NCI-H524 treated with DMSO at 0.1 percent for 48 hours (cell line): Measurements from ENCODE around the gene GRK4.

Source experiments
- DNase-seq: peaks from one replicate; lab custom pipeline; 2025; lab: John Stamatoyannopoulos, UW

GRK4 gene

DNA sequence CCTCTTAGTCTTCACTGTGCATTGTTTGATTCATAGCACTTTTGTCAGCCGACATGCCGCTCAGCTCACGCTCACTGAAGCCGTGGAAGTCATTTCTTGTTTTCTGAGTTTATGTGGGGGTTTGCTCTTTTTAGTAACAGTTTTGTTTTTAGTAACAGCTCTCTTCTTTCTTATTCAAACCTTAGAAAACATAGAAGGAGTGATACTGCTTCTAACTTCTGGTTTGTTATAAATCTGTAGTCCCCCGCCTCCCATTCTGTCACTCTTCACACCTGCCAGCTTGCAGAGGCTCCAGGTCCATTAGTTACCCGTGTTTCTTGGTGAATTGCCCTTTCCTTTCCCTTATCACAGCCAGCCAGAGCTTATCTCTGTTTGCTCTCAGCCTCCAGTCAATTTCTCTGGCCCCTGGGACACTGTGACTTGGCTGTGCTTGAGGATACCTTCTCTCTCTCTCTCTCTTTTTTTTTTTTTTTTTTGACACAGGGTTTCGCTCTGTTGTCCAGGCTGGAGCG lies 50.5 kb downstream of the GRK4 start:
- DNase-seq: no peak

DNA sequence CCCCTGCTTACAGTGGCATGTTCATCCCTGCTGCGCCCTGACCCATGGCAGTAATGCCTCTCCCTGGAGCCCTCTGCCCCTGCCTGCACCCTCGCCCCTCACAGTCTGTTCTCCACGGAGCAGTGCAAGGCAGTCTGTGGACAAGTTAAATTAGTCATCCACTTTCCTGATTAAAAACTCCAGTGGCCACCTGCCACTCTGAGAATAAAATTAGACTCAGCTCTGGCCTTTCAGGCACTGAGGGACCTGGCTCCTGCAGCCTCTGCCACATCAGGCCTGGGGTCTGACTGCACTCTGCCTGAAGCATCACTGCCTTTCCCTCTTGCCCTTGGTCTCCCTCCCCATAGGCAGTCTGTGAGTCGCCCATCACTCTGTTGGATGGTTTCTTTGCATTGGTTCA lies 53.6 kb downstream of the GRK4 start:
- no peak for DNase-seq

DNA sequence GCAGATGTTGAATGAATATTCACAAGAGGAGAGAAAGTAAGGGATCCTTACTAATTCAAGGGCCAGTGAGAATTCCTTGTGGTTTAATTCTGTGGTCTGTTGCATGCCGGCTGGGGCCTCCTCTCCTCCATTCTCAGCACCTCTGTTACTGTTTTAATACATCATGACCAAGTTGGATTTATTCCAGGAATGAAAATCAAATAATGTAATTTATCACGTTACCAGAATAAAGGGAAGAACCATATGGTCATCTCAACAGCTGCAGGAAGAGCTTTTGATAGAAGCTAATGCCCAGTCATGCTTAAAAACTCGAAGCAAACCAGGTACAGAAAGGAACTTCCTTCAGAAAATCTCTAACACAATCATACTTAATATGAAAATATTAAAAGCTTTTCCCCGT lies 54.1 kb downstream of the GRK4 start:
- DNase-seq: no peak

DNA sequence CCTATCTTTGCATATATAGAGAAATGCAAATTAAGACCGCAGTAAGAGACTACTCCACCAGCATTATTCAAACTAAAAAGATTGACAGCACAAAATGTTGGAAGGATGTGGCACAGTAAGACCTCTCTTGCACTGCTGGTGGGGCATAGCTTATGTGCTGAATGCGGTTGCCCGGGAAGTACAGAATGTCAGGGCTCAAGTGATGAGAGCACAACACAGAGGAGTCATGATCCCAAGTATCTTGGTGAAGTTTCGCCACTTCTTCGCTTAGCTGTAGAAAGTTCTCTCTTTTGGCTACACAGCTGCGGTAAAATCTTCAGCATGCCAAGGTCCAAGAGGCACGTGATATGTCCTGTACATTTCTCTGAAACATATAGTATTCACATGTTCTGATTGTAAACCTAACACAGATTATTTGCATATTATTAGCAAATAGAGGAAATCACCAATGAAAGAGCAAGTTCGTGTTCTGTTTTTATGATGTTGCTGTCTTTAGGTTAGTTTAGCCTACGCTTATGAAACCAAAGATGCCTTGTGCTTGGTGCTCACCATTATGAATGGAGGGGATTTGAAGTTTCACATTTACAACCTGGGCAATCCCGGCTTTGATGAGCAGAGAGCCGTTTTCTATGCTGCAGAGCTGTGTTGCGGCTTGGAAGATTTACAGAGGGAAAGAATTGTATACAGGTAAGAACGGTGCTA lies 55.9 kb downstream of the GRK4 start:
- no peak for DNase-seq

DNA sequence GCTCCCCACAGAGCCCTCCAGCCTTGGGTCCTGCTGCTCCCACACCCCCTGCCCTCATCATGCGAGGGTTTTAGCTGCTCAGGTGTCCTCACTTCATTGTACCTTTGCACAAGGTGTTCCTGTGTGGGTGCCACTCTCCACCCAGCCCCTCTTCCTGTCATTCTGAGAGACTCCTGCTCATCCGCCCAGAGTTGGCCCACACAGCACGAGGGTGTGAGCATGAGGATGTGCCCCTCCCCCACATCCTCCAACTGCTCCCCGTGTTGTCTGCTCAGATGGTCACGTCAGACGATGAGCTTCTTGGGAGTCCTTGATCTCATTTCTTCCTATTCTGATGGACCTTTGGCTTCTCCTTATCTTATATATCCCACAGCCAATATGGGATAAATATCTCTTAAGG lies 57.8 kb downstream of the GRK4 start:
- no peak for DNase-seq

DNA sequence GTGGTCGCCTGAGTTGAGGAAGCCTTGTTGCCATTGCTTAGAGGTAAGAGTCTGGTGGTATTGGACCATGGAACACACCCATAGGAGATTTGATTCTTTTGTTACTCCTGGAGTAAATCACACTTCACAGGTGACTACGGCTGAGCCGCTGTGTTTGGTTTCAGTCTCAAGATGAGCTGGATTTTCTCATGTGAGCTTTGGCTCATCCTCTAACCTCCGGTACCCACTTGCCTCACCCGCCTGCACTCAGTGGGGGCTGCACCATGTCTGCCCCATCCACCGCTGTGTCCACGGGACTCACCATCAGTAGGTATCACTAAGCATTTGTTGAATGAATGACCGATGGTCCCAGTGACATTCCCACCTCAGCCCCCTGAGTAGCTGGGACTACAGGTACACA lies 58.3 kb downstream of the GRK4 start:
- no peak for DNase-seq

DNA sequence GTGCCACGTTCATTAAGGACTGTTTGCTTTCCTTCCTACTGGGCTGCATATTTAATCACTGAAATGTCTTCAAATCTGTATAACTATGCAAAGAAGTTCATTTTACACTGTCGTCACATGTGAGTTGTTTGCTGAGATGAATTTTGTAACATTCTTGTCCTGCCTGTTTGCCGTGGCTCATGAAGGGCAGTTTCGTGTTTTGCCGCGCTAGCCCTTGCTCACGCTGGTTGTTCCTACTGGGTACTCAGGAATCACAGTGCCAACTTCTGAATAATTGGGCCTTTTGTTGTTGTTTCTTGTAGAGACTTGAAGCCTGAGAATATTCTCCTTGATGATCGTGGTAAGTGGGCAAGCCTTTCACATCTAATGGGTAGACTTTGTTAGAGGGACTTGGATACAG lies 58.7 kb downstream of the GRK4 start:
- no peak for DNase-seq

DNA sequence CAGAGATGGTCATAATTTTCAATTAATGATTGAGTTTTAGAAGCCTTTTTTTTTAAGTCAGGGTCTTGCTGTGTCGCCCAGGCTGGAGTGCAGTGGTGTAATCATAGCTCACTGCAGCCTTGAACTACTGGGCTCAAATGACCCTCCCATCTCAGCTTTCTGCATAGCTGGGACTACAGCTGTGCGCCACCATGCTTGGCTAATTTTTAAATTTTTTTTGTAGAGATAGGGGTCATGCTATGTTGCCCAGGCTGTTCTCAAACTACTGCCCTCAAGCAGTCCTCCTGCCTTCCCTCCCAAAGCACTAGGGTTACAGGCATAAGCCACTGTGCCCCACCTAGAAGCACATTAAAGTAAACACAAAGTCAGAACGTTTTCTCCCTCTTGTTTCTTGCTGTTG lies 59.3 kb downstream of the GRK4 start:
- DNase-seq: no peak

DNA sequence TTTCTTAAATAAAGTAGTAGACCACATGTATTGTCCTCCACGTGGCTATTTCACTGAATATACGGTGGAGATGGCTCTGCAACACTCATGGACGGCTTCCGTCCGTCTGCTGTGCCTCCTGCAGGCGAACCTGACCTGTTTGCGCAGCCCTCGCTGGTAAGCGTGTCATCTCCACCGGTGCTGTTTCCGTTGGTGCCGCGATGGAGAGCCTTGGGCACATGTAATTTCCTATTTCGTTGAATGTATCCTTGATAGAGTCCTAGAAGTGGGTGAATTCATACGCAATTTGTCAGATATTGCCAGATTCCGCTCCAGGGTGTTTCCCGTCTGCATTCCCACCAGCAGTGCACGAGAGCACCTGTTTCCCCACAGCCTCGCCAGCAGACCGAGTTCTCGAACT lies 62.5 kb downstream of the GRK4 start:
- DNase-seq: no peak

DNA sequence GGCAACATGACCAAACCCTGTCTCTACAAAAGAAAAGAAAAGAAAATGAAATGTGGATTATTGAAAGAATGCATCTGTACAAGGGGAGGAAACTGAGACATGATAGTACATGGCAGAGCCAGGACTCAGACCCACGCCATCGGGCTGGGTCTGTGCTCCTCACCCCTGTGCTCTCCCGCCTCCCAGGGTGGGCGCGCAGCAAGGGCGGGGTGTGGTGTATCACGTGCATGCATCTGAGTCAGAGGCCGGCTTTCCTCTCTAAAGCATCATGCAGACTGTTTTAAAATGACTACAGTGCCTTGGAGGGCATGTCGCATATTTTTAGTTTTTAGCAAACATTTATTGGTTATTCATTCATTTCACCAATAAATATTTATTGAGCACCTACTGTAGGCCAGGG lies 63.2 kb downstream of the GRK4 start:
- no peak for DNase-seq

DNA sequence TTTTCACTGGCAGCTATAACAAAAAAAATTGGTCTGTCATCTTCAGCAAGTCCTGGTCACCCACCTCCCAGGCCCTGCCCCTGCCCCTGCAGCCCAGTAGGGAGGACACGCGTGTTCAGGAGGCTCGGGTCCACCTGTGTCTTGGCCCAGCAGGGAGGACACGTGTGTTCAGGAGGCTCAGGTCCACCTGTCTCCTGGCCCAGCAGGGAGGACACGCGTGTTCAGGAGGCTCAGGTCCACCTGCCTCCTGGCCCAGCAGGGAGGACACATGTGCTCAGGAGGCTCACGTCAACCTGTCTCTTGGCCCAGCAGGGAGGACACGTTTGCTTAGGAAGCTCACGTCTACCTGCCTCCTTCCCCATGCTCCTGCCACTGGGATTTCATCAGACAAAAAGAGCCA lies 66.1 kb downstream of the GRK4 start:
- DNase-seq: no peak

DNA sequence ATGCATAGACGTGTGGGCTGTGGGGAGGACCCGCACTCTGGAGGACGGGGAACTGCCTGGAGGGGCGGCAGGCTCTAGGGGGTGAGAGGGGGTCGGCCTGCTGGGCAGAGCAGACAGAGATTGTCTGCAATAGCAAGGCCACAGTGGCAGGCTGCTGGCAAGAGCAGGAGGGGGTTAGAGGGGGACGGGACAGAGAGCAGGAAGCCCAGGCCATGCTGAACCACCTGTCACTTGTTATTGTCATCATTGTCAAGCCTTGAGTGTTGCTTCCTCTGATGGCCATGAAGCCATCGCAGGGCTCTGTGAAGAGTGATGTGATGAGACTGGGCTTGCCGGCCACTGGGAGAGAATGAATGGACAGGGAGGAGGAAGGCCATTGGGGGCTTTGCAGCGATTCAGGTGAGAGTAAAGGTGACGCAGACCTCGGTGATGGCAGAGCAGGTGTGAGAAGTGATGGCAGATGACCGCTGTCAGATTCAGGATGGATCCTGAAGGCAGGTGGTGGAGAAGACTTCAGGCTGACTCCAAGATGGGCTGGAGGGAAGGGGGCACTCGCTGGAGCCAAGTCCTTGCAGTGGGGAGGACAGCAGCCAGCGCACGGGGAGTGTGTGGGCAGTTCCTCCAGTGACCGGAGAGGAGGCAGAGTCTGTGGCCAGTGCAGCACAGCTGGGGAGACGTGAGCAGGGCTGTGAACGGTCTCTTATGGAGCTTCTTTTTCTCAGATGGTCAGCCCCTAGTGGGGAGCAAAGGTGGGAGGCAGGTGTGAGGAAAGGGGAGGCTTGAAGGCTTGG lies 67.4 kb downstream of the GRK4 start:
- DNase-seq: no peak

DNA sequence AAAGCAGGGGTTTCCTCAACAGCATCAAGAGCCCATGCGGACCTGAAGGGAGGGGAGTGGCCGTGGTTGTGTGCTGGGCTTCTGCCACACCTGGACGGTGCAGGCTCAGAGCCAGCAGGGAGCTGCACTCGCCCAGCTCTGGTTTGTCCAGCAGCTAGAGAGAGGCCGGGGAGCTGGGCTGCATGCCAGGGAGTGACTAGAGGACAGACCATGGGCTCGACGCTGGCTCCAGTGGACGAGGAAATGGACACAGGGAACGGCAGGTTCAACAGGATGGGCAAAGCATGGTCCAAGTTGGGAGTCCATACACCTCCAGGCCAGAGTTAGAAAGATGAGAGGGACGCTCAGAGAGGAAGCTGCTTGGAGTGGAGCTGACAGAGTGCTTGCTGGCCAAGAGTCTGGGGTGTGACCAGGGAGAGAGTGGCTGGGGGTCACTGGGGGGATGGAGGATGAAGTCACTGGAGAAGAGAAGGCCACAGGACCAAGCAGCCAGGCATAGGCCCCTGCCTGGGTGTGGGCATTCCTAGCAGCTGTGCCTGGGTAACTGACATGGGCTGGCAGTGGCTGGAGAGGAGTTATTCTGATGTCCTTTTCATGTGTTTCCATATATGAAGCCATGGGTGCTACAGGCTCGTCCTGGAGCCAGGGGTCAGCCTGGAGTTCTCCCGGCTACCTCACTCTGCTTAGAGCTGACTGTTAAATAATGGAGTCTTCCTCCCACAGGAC lies 68.1 kb downstream of the GRK4 start:
- DNase-seq: no peak

DNA sequence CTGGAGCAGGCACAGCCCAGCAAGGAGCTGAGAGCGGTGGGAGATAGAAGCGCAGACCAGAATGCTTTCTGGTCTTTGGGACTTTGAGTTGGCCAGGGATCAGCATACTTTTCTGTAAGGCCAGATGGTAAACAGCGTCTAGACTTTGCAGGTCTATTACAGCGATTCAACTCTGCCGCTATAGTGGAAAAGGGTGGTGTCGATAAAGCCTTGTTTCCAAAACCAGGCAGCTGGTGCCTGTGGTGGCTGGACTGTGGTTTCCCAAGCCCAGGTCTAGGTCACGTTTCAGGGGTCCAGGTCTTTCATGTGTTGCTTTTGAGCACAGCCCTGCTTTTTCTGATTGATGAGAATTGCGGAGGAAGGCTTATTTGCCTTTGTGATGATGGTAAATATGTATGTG lies 70.9 kb downstream of the GRK4 start:
- DNase-seq: no peak

DNA sequence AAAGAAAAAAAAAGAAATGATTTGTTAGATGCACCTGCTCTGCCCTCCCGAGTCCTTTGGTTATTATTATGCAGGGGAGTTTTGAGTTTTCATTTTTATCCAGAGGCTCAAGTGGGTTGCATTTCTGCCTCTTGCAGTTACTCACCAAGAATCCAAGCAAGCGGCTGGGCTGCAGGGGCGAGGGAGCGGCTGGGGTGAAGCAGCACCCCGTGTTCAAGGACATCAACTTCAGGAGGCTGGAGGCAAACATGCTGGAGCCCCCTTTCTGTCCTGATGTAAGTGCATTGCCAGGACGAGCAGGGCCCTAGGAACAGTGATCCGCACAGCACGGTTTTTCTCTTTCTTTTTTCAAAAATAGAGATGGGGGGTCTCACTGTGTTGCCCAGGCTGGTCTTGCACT lies 71.9 kb downstream of the GRK4 start:
- no peak for DNase-seq

DNA sequence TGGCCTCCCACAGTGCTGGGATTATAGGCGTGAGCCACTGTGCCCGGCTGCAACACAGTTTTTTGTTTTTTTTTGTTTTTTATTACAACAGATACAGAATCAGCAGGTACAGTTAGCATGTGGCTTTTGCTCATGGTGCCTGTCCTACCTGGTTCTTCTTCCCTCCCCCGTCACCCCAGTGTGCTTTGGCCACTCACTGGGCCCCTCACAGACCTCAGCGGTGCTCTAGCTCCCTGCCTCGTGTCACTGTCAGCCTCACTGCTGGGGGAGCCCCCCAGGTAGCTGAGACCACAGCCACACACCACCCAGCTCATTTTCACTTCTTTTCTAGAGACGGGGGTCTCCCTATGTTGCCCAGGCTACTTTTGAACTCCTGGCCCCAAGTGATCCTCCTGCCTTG lies 72.3 kb downstream of the GRK4 start:
- no peak for DNase-seq

DNA sequence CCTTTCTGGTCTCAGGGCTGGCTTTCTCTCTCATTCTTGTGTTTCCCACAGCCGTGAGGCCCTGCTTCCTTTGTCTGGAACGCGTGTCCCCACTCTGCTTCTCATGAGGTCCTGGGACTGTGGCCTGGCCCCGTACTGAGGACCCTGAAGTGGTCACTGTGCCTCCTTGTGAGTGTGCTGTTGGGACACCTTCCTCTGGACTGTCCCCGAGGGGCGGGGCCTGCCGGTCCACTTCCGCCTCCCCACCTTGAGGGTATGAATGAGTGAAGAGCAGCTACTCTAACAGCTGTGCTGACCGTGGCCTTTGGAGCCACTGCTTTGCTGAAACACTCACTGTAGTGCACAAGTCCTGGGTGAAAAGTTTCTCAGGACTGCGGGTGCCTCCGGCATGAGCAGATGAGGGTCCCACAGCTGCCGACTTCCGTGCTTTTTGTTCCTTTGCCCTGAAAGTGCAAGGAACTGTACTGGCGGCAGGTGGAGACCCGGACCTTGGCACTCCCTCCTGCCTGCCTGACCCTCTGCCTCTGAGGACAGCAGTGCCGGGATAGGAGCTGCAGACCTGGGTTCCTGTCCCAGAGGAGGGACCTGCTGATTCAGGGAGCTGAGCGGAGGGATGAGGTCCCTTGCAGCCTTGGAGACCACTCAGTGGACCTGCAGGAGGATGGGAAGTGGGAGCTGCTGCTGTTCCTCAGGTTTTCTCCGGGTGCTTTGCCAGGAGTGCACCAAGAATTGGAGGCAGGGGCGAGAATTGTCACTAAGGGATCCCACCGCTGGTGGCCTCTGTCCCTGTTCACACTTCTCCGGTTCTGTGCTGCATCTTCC lies 73.0 kb downstream of the GRK4 start:
- DNase-seq: no peak

DNA sequence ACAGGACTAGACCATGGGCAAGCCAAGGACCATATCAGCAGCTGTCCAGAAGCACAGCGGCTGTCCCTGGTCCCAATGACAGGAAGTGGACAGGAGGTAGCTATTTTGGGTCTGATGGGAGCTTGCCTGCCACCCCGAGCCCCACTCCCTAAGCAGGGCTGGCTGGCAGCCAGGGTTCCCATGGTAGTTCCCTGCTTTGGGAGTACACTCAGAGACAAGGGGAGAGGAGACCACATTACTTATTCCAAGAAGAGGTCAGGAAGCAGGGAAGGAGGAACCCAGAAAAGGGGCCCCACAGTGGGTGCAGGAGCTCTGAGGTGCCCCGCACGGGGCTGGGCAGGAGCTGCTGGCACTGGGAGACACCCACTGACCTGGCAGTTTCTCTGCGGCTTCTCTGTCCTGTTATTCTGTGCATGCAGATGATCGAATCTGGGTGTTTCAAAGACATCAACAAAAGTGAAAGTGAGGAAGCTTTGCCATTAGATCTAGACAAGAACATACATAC lies 74.6 kb downstream of the GRK4 start:
- no peak for DNase-seq

DNA sequence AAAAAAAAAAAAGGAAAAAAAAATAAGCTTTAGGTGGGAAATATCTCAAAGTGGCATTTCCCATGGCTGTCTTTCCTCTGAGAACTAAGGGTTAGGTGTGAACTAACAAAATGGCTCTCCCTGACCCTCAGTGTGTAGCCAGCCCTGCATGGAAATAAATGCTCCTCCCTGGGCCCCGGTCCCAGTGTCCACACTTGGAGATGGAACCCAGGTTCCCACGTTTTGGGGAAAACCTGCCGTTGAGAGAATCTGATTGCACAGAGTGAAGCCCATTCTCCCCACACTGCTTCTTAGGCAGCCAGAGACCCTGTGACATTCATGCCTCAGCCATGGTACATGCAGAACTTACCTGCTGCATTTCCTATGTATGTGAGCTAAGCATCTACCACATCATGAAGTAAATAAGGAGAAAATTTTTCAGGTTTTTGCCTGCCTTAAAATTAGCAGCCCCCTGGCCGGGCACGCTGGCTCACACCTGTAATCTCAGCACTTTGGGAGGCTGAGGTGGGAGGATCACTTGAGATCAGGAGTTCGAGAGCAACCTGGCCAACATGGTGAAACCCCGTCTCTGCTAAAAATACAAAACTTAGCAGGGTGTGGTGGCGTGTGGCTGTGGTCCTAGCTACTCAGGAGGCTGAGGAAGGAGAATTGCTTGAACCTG lies 76.5 kb downstream of the GRK4 start:
- no peak for DNase-seq

DNA sequence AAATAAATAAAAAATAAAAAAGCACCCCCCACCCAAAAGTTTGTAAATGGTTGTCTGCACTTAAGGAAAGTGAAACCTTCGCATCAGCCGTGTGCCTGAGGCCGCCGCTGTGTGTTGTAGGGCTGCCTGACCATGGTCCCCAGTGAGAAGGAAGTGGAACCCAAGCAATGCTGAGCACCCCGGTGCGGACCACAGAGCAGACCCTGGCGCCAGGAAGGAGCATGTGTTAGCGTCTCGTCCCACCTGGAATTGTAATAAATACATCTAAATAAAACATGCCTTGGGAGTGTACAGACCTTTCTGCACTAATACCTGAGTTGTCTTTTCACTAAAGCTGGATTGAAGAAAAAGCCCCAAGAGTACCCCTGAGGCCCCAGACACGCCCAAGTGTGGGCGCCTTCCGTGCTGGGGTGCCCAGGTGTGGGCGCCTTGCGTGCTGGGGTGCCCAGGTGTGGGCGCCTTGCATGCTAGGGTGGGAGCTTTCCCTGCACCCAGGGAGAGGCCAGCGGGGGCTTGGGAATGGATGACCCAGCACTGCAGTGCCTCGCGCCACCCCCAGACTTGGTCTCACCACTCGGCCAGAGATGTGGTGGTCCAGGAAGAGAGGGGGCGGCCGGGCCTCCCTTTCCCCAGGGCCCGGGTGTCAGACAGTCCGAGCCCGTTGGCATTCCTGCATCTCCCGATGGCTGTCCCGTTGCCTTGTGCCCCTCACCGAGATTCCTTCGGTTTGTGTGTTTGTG lies 77.3 kb downstream of the GRK4 start:
- DNase-seq: no peak
